OCI-LY7 (cell line): ENCODE data around the gene AOAH.

Experiments used
- CTCF ChIP-seq: fragments of 200-600 bp; sonication (generic); conservative IDR thresholded peaks from 2 replicates; pipeline ENCODE4 v1.5.1; 2014; ENCODE audit warnings: mild to moderate bottlenecking, antibody characterized with exemption, low read length, moderate library complexity, mixed read lengths
- EZH2phosphoT487 ChIP-seq: fragments of 200-600 bp; sonication (generic); IDR thresholded peaks from 2 replicates; pipeline ENCODE4 v1.6.1; 2018; ENCODE audit warnings: low read depth, borderline replicate concordance, mild to moderate bottlenecking, mixed run types, antibody characterized with exemption, low read length, moderate library complexity, mixed read lengths

- TF ChIP-seq CTCF (no peak), EZH2phosphoT487 (no peak)
Observed at GRCh38 chr7:36602511-36602910, 121.8 kb downstream of the AOAH start.
